HG03139 (cell line): ENCODE results near the gene MISP3.

ENCODE experiments used
- ATAC-seq: cut with Tn5 transposase; IDR thresholded peaks from one replicate; pipeline ENCODE4 v1.9.1; 2021; ENCODE audit not compliant: unreplicated experiment

MISP3 gene

GRCh38 chr19:14101003-14101545, 28.5 kb downstream of the MISP3 start:
- ATAC-seq: no peak

GRCh38 chr19:14102102-14102696, 29.6 kb downstream of the MISP3 start:
- no peak for ATAC-seq

GRCh38 chr19:14102756-14103155, 30.2 kb downstream of the MISP3 start:
- ATAC-seq: no peak

GRCh38 chr19:14103310-14103709, 30.7 kb downstream of the MISP3 start:
- no peak for ATAC-seq

- no peak for ATAC-seq
These were observed 33.1 kb downstream of the MISP3 start for GRCh38 chr19:14105680-14106079.

GRCh38 chr19:14106840-14107239, 34.3 kb downstream of the MISP3 start:
- ATAC-seq: no peak

GRCh38 chr19:14107581-14108461, 35.2 kb downstream of the MISP3 start:
- no peak for ATAC-seq

GRCh38 chr19:14110650-14111049, 38.1 kb downstream of the MISP3 start:
- ATAC-seq: no peak

GRCh38 chr19:14111486-14111885, 38.9 kb downstream of the MISP3 start:
- no peak for ATAC-seq

- no peak for ATAC-seq
These were observed 39.6 kb downstream of the MISP3 start for GRCh38 chr19:14112051-14112808.

- no peak for ATAC-seq
These were observed 40.3 kb downstream of the MISP3 start for GRCh38 chr19:14112809-14113385.

GRCh38 chr19:14113762-14114414, 41.3 kb downstream of the MISP3 start:
- no peak for ATAC-seq

GRCh38 chr19:14114439-14114838, 41.9 kb downstream of the MISP3 start:
- no peak for ATAC-seq

GRCh38 chr19:14114854-14115253, 42.3 kb downstream of the MISP3 start:
- ATAC-seq: no peak

GRCh38 chr19:14115756-14116155, 43.2 kb downstream of the MISP3 start:
- no peak for ATAC-seq

GRCh38 chr19:14116525-14116917, 43.9 kb downstream of the MISP3 start:
- ATAC-seq: no peak

- ATAC-seq: no peak
These were observed 44.5 kb downstream of the MISP3 start for GRCh38 chr19:14116918-14117578.

GRCh38 chr19:14117668-14118164, 45.1 kb downstream of the MISP3 start, which contains the start of gene PRKACA:
TSS of gene PRKACA (minus strand) at chr19:14117762. CDS start at chr19:14117547, 215 bp downstream.
- peak; percentile 81 for ATAC-seq

- ATAC-seq: peak; percentile 18
These were observed 45.8 kb downstream of the MISP3 start for GRCh38 chr19:14118165-14119051.
